Vagina (tissue), 2 donors: ENCODE data around the gene TM7SF2. TPM values are rescaled to one million over a fixed set of nuclear protein-coding genes. Genes with fewer than 3 reads are reported as not detected.

ENCODE experiments used
- DNase-seq, 2 donors: peaks; one replicate each; pipeline ENCODE4 v3.0.0-alpha.2; 2017; ENCODE audit errors: extremely low spot score in 2 of 2
- H3K27ac ChIP-seq: fragments of 200-600 bp; sonication (generic); one replicate; pipeline ENCODE4 v1.5.1; 2019
- H3K27me3 ChIP-seq: fragments of 200-600 bp; sonication (generic); one replicate; pipeline ENCODE4 v1.5.1; 2019
- H3K36me3 ChIP-seq, 2 donors: fragments of 200-600 bp; sonication (generic); one replicate each; pipeline ENCODE4 v1.5.1; 2017 to 2019
- H3K4me1 ChIP-seq: fragments of 200-600 bp; sonication (generic); one replicate; pipeline ENCODE4 v1.5.1; 2019
- H3K4me3 ChIP-seq, 2 donors: fragments of 200-600 bp; sonication (generic); 1 replicate in 1 of 2; 2 replicates in 1 of 2; pipeline ENCODE4 v1.5.1; 2016 to 2019
- H3K9me3 ChIP-seq: fragments of 200-600 bp; sonication (generic); one replicate; pipeline ENCODE4 v1.5.1; 2019
- CTCF ChIP-seq, 3 experiments: fragments of 450-650 bp in 2 of 3; fragments of 200-600 bp in 1 of 3; sonication (generic) in 1 of 3; IDR thresholded peaks; one replicate each; pipeline ENCODE4 v1.5.1; 2017 to 2019; ENCODE audit warnings: antibody characterized with exemption in 3 of 3, mild to moderate bottlenecking in 2 of 3, moderate library complexity in 2 of 3
- POLR2A ChIP-seq, 2 donors: fragments of 450-650 bp; IDR thresholded peaks; one replicate each; pipeline ENCODE4 v1.6.1; 2017; ENCODE audit warnings: antibody characterized with exemption in 2 of 2, mild to moderate bottlenecking in 2 of 2, moderate library complexity in 2 of 2
- POLR2AphosphoS5 ChIP-seq, 2 donors: sonication (generic); formaldehyde crosslinking; IDR thresholded peaks; one replicate each; pipeline ENCODE4 v1.9.0; 2017; ENCODE audit warnings: antibody characterized with exemption in 2 of 2, mild to moderate bottlenecking in 2 of 2, low read depth in 1 of 2; ENCODE audit not compliant: insufficient read depth in 1 of 2
- intact Hi-C: fragments of 100-400 bp; cut with DNase I; formaldehyde crosslinking; loops from one replicate; pipeline ENCODE4 v1.15.1; 2023
- total RNA-seq: library from RNA; depleted of rRNA; stranded (reverse); fragments of >200 nt; gene quantifications from one replicate; pipeline ENCODE4 v1.2.3, GENCODE V29; 2016

Gene TM7SF2
- total RNA-seq, 1 donor from 2014 or later: 37.6 TPM

- Histone ChIP-seq H3K4me3 (no peak overlapping the region), H3K27me3 (no peaks in the 10 kb centered on the region), H3K9me3 (no peaks in the 10 kb centered on the region), H3K36me3 (no peaks in the 10 kb centered on the region), H3K27ac (no peak overlapping the region), H3K4me1 (no peaks in the 10 kb centered on the region)
- intact Hi-C loops: no loop called here
- DNase-seq: no peak
- TF ChIP-seq POLR2A (IDR thresholded peaks at IDR 0.05) (no peak), CTCF (IDR thresholded peaks at IDR 0.05) (no peak), POLR2AphosphoS5 (IDR thresholded peaks at IDR 0.05; ENCODE audit: insufficient read depth in 1 of 2, low read depth in 1 of 2) (no peak)
These were observed 34.2 kb upstream of the TM7SF2 start for GRCh38 chr11:65077451-65077850.

DNA sequence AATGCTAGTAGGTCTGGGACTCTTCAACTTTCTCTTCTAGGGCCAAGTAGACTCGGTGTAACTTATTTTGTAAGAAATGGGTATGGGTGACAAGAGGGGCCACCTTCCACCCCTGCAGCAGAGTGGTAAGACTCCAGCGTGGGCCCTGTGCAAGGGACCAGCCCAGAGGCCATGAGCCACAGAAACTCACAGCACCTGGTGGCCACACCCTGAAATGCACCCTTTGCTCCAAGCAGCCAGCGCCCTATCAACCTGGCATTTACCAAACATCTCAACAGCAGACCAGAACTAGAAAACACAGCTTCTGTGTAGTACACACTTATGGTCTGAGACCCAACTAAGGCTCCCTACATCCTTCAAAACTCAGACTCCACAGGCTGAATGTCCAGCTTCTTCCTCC, 33.5 kb upstream of the TM7SF2 start:
- Histone ChIP-seq H3K4me1 (peaks cover under 1% of the 10 kb centered on the region), H3K9me3 (no peaks in the 10 kb centered on the region), H3K27ac (no peak overlapping the region), H3K27me3 (no peaks in the 10 kb centered on the region), H3K4me3 (no peak overlapping the region), H3K36me3 (no peaks in the 10 kb centered on the region)
- TF ChIP-seq POLR2AphosphoS5 (IDR thresholded peaks at IDR 0.05; ENCODE audit: insufficient read depth in 1 of 2, low read depth in 1 of 2) (no peak), CTCF (IDR thresholded peaks at IDR 0.05) (peak in 1 of 3 experiments; percentile 36)
- DNase-seq: no peak
- intact Hi-C loops: no loop called here

- Histone ChIP-seq H3K9me3 (no peaks in the 10 kb centered on the region), H3K27ac (no peak overlapping the region), H3K4me1 (peaks cover 6% of the 10 kb centered on the region), H3K36me3 (no peaks in the 10 kb centered on the region), H3K4me3 (no peak overlapping the region), H3K27me3 (no peaks in the 10 kb centered on the region)
- intact Hi-C loops: no loop called here
- TF ChIP-seq CTCF (IDR thresholded peaks at IDR 0.05) (no peak), POLR2A (IDR thresholded peaks at IDR 0.05) (no peak), POLR2AphosphoS5 (IDR thresholded peaks at IDR 0.05; ENCODE audit: insufficient read depth in 1 of 2, low read depth in 1 of 2) (no peak)
- no peak for DNase-seq
These were observed 32.8 kb upstream of the TM7SF2 start for GRCh38 chr11:65078786-65079342.

DNA sequence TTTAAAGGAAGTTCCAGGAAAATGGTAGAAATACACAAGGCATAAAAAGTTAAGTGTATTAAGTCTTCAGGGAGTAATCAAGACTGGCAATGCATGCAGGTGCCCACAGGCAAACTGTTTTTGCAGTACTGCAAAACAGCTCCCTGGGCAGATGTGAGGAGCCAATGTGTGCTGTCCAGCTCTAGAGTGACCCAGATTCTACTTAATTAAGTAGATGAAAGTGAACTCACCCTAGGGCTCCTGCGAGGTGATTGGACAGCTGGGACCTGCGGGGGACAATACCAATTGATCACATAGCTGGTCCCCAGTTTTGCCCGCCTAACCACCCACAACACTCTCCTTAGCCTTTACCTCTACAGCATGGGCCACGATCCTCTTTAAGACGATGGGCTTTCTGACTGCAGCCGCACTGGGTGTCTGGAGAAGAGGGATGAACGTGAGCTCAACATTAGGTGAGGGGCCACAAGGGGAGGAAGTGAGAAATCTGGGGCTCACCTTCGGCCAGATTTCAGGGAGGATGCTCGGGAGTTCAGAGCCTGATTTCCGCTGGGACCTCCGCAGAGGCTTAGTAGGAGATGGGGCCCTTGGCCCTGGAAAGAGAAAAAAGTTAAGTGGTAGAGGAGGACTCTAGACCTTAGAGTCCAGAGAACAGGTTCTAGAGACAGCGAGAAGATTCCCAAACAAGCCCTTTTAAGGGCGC, 28.4 kb upstream of the TM7SF2 start:
- no peak for DNase-seq
- Histone ChIP-seq H3K9me3 (no peaks in the 10 kb centered on the region), H3K27ac (peak overlapping the region; percentile 87), H3K36me3 (peaks cover 0 to 17% of the 10 kb centered on the region in 2 donors), H3K4me3 (peak overlapping the region; percentile 59 to 77), H3K27me3 (no peaks in the 10 kb centered on the region), H3K4me1 (peaks cover 18% of the 10 kb centered on the region)
- intact Hi-C loops: no loop called here
- TF ChIP-seq POLR2A (IDR thresholded peaks at IDR 0.05) (no peak), CTCF (IDR thresholded peaks at IDR 0.05) (no peak), POLR2AphosphoS5 (IDR thresholded peaks at IDR 0.05; ENCODE audit: insufficient read depth in 1 of 2, low read depth in 1 of 2) (no peak)
